K562 (cell line): Measurements from ENCODE around the gene PLK5. TPM values are rescaled to one million over a fixed set of nuclear protein-coding genes. Genes with fewer than 3 reads are reported as not detected.

ENCODE experiments used
- ARNT ChIP-seq, 2 experiments: fragments of 450-650 bp; IDR thresholded peaks; 2 replicates each; pipeline ENCODE4 v1.6.1; 2016; ENCODE audit warnings: mild to moderate bottlenecking in 1 of 2
- CXXC5 ChIP-seq: fragments of 250-450 bp; sonication (Bioruptor Pico); IDR thresholded peaks from 2 replicates; pipeline ENCODE4 v1.8.0; 2022; ENCODE audit warnings: inconsistent platforms, mild to moderate bottlenecking, moderate library complexity
- HMGN3 ChIP-seq: IDR thresholded peaks from 2 replicates; pipeline ENCODE4 v1.6.1; 2011; ENCODE audit warnings: borderline replicate concordance, low read depth, mild to moderate bottlenecking, mixed read lengths, low read length; ENCODE audit not compliant: insufficient read length; ENCODE audit errors: extremely low read depth
- SRF ChIP-seq, 2 experiments: fragments of 250-450, 450-650 bp in 1 of 2; sonication (Bioruptor Pico) in 1 of 2; sonication (generic) in 1 of 2; formaldehyde crosslinking; IDR thresholded peaks; 2 replicates each; pipeline versions ENCODE4 v1.5.0 to v1.5.1; 2020 to 2022; ENCODE audit warnings: mild to moderate bottlenecking in 1 of 2, missing genetic modification reagents in 1 of 2
- ZBTB17 ChIP-seq: fragments of 450-650 bp; formaldehyde crosslinking; IDR thresholded peaks from 2 replicates; pipeline ENCODE4 v1.4.0; 2020; ENCODE audit warnings: mild to moderate bottlenecking
- ZNF584 ChIP-seq: fragments of 200-800 bp; sonication (Bioruptor generic); IDR thresholded peaks from 2 replicates; pipeline ENCODE4 v1.6.1; 2016; ENCODE audit warnings: low read depth, mild to moderate bottlenecking, missing genetic modification characterization, missing compliant biosample characterization
- polyA plus RNA-seq, 8 experiments: library from polyadenylated mRNA; depleted of rRNA in 4 of 8; stranded (reverse) in 5 of 8; unstranded in 3 of 8; fragments of >200 nt; fragmentation: Nextera tagmentation in 2 of 8; fragmentation: Illumina TruSeq in 1 of 8; extraction: Ambion mirVana in 2 of 8; extraction: Trizol in 1 of 8; gene quantifications; 2 replicates each; pipeline versions ENCODE4 v1.2.1 to v1.2.3, GENCODE V29; 2011 to 2014; ENCODE audit warnings: inconsistent platforms in 1 of 8, missing spikeins in 1 of 8
- total RNA-seq, 7 experiments: library from RNA; depleted of rRNA in 6 of 7; stranded (reverse); fragments of >200 nt in 6 of 7; fragmentation: Illumina TruSeq in 2 of 7; extraction: Trizol in 2 of 7; gene quantifications; 2 replicates each; pipeline versions ENCODE4 v1.2.1 to v1.2.3, GENCODE V29; 2011 to 2021; ENCODE audit warnings: low replicate concordance in 1 of 7
- TF ChIP-seq, protein P1 (sequence below): sonication (generic); formaldehyde crosslinking; IDR thresholded peaks from 2 replicates; pipeline ENCODE4 v1.8.0; 2023; ENCODE audit warnings: missing genetic modification reagents, mild to moderate bottlenecking, borderline replicate concordance
- TF ChIP-seq, protein P2 (sequence below), 3 experiments: IDR thresholded peaks in 2 of 3; conservative IDR thresholded peaks in 1 of 3; 2 replicates each; pipeline ENCODE4 v1.5.1; 2011 to 2012; ENCODE audit warnings: low read length in 3 of 3, mild to moderate bottlenecking in 3 of 3, control low read depth in 2 of 3, improper control_type of control experiment in 1 of 3, inconsistent platforms in 1 of 3, low read depth in 1 of 3, mixed read lengths in 1 of 3, moderate library complexity in 1 of 3; ENCODE audit not compliant: insufficient read depth in 2 of 3
- TF ChIP-seq, protein P3 (sequence below): sonication (generic); formaldehyde crosslinking; IDR thresholded peaks from 2 replicates; pipeline ENCODE4 v1.8.1; 2023; ENCODE audit warnings: mild to moderate bottlenecking, missing genetic modification reagents
- TF ChIP-seq, protein P4 (sequence below), 2 experiments: fragments of 450-650 bp; IDR thresholded peaks; 2 replicates each; pipeline ENCODE4 v1.6.1; 2018; ENCODE audit warnings: mild to moderate bottlenecking in 2 of 2, low read depth in 1 of 2; ENCODE audit not compliant: partially characterized antibody in 2 of 2

Gene PLK5
- total and polyA plus RNA-seq, 9 of the 15 experiments (the other 6 are each of a cell fraction or from before 2014, with no cell fraction given): 0.04 to 0.23 (median 0.11) TPM; not detected in 5

DNA sequence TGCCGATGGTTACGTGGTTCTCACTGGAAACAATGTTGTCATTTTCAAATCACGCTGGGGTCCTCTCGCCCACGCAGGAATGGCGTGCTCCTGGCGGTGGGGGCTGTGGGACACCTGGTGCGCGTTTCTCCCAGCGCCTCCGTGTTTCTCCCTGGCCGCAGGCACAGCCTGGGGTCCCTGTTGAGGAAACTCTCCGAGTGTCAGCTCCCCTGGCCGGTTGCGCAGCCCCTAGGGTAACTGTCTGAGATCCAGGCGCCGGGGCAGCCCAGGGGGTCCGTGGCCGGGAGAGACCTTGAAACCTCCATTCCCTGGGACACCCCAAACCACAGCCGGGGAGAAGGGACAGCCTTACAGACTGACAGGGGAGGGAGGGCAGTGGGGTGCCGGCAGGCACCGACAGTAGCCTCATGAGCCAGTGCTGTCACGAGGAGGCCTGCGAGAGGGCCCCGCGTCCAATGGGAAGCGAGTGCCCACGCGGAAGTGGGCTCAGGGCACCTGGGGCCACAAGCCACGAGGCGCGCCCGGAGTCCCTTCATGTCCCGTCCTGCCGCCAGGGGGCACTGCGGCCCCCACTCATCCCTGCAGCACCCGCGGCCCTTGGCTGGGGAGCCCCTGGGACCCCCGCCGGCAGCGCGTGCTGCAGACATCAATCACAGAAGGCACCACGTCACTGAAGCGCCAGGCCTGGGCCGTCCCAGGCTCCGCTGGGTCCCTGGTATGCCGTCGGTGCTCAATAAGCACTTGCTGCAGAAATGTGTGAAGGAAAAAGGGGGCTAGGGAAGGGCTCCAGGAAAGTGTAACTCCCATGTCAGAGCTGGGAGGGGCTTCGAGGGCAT, 20.6 kb upstream of the PLK5 start (continued):
- TF ChIP-seq, protein P1, sequence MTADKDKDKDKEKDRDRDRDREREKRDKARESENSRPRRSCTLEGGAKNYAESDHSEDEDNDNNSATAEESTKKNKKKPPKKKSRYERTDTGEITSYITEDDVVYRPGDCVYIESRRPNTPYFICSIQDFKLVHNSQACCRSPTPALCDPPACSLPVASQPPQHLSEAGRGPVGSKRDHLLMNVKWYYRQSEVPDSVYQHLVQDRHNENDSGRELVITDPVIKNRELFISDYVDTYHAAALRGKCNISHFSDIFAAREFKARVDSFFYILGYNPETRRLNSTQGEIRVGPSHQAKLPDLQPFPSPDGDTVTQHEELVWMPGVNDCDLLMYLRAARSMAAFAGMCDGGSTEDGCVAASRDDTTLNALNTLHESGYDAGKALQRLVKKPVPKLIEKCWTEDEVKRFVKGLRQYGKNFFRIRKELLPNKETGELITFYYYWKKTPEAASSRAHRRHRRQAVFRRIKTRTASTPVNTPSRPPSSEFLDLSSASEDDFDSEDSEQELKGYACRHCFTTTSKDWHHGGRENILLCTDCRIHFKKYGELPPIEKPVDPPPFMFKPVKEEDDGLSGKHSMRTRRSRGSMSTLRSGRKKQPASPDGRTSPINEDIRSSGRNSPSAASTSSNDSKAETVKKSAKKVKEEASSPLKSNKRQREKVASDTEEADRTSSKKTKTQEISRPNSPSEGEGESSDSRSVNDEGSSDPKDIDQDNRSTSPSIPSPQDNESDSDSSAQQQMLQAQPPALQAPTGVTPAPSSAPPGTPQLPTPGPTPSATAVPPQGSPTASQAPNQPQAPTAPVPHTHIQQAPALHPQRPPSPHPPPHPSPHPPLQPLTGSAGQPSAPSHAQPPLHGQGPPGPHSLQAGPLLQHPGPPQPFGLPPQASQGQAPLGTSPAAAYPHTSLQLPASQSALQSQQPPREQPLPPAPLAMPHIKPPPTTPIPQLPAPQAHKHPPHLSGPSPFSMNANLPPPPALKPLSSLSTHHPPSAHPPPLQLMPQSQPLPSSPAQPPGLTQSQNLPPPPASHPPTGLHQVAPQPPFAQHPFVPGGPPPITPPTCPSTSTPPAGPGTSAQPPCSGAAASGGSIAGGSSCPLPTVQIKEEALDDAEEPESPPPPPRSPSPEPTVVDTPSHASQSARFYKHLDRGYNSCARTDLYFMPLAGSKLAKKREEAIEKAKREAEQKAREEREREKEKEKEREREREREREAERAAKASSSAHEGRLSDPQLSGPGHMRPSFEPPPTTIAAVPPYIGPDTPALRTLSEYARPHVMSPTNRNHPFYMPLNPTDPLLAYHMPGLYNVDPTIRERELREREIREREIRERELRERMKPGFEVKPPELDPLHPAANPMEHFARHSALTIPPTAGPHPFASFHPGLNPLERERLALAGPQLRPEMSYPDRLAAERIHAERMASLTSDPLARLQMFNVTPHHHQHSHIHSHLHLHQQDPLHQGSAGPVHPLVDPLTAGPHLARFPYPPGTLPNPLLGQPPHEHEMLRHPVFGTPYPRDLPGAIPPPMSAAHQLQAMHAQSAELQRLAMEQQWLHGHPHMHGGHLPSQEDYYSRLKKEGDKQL (CRISPR knock-in tag): 0 out of 2 replicates have a peak, but pooled peaks have one; percentile 59
- no peak for TF ChIP-seq ARNT (IDR thresholded peaks at IDR 0.05)
- peak; percentile 59 for TF ChIP-seq HMGN3
- TF ChIP-seq, protein P2, sequence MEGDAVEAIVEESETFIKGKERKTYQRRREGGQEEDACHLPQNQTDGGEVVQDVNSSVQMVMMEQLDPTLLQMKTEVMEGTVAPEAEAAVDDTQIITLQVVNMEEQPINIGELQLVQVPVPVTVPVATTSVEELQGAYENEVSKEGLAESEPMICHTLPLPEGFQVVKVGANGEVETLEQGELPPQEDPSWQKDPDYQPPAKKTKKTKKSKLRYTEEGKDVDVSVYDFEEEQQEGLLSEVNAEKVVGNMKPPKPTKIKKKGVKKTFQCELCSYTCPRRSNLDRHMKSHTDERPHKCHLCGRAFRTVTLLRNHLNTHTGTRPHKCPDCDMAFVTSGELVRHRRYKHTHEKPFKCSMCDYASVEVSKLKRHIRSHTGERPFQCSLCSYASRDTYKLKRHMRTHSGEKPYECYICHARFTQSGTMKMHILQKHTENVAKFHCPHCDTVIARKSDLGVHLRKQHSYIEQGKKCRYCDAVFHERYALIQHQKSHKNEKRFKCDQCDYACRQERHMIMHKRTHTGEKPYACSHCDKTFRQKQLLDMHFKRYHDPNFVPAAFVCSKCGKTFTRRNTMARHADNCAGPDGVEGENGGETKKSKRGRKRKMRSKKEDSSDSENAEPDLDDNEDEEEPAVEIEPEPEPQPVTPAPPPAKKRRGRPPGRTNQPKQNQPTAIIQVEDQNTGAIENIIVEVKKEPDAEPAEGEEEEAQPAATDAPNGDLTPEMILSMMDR (IDR thresholded peaks at IDR 0.05 in 2 of 3, conservative IDR thresholded peaks at IDR 0.05 in 1 of 3; ENCODE audit: insufficient read depth in 2 of 3, low read depth in 1 of 3, low read length in 3 of 3): peak; percentile 76 to 96 (median 81)
- TF ChIP-seq ZBTB17 (CRISPR knock-in tag): peak; percentile 53; the same call in 1 of the 2 replicates
- 0 out of 2 replicates have a peak, but pooled peaks have one; percentile 51 for TF ChIP-seq ZNF584 (CRISPR knock-in tag)
- TF ChIP-seq SRF (CRISPR knock-in tag; IDR thresholded peaks at IDR 0.05): no peak
- TF ChIP-seq, protein P3, sequence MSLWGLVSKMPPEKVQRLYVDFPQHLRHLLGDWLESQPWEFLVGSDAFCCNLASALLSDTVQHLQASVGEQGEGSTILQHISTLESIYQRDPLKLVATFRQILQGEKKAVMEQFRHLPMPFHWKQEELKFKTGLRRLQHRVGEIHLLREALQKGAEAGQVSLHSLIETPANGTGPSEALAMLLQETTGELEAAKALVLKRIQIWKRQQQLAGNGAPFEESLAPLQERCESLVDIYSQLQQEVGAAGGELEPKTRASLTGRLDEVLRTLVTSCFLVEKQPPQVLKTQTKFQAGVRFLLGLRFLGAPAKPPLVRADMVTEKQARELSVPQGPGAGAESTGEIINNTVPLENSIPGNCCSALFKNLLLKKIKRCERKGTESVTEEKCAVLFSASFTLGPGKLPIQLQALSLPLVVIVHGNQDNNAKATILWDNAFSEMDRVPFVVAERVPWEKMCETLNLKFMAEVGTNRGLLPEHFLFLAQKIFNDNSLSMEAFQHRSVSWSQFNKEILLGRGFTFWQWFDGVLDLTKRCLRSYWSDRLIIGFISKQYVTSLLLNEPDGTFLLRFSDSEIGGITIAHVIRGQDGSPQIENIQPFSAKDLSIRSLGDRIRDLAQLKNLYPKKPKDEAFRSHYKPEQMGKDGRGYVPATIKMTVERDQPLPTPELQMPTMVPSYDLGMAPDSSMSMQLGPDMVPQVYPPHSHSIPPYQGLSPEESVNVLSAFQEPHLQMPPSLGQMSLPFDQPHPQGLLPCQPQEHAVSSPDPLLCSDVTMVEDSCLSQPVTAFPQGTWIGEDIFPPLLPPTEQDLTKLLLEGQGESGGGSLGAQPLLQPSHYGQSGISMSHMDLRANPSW (CRISPR knock-in tag): 0 out of 2 replicates have a peak, but pooled peaks have one; percentile 27
- TF ChIP-seq CXXC5 (CRISPR knock-in tag): peak; percentile 85
- TF ChIP-seq, protein P4, sequence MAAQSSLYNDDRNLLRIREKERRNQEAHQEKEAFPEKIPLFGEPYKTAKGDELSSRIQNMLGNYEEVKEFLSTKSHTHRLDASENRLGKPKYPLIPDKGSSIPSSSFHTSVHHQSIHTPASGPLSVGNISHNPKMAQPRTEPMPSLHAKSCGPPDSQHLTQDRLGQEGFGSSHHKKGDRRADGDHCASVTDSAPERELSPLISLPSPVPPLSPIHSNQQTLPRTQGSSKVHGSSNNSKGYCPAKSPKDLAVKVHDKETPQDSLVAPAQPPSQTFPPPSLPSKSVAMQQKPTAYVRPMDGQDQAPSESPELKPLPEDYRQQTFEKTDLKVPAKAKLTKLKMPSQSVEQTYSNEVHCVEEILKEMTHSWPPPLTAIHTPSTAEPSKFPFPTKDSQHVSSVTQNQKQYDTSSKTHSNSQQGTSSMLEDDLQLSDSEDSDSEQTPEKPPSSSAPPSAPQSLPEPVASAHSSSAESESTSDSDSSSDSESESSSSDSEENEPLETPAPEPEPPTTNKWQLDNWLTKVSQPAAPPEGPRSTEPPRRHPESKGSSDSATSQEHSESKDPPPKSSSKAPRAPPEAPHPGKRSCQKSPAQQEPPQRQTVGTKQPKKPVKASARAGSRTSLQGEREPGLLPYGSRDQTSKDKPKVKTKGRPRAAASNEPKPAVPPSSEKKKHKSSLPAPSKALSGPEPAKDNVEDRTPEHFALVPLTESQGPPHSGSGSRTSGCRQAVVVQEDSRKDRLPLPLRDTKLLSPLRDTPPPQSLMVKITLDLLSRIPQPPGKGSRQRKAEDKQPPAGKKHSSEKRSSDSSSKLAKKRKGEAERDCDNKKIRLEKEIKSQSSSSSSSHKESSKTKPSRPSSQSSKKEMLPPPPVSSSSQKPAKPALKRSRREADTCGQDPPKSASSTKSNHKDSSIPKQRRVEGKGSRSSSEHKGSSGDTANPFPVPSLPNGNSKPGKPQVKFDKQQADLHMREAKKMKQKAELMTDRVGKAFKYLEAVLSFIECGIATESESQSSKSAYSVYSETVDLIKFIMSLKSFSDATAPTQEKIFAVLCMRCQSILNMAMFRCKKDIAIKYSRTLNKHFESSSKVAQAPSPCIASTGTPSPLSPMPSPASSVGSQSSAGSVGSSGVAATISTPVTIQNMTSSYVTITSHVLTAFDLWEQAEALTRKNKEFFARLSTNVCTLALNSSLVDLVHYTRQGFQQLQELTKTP (IDR thresholded peaks at IDR 0.05; ENCODE audit: low read depth in 1 of 2, partially characterized antibody in 2 of 2): no peak
